ENCODE data around the gene CENPM.
A peak's percentile ranks its signal among the peaks of the same experiment; 100 is the strongest.

The CENPM gene

GRCh38 chr22:41925783-41926460, 21.0 kb downstream of the CENPM start:
- H3K4me3 ChIP-seq (ENCODE audit: low read depth, low read length), result peak overlapping the region; percentile 53
- TF ChIP-seq CTCF (IDR thresholded peaks at IDR 0.05; ENCODE audit: insufficient read depth, low read depth, low read length, missing control alignments), result peak; percentile 92
- DNase-seq (ENCODE audit: low read depth), result peak; percentile 88

- peak overlapping the region; percentile 53 for H3K4me3 ChIP-seq (ENCODE audit: low read depth, low read length)
- no peak for TF ChIP-seq CTCF (IDR thresholded peaks at IDR 0.05; ENCODE audit: insufficient read depth, low read depth, low read length, missing control alignments)
- DNase-seq (ENCODE audit: low read depth), result no peak
Measured at GRCh38 chr22:41923595-41924276, 23.2 kb downstream of the CENPM start.

GRCh38 chr22:41922940-41923594, 23.9 kb downstream of the CENPM start:
- TF ChIP-seq CTCF (IDR thresholded peaks at IDR 0.05; ENCODE audit: insufficient read depth, low read depth, low read length, missing control alignments), result no peak
- peak overlapping the region; percentile 53 for H3K4me3 ChIP-seq (ENCODE audit: low read depth, low read length)

GRCh38 chr22:41922328-41922727, 24.6 kb downstream of the CENPM start:
- DNase-seq (ENCODE audit: low read depth), result no peak
- peak overlapping the region; percentile 40 for H3K4me3 ChIP-seq (ENCODE audit: low read depth, low read length)
- no peak for TF ChIP-seq CTCF (IDR thresholded peaks at IDR 0.05; ENCODE audit: insufficient read depth, low read depth, low read length, missing control alignments)

More at GRCh38 chr22:41922940-41923594, 23.9 kb downstream of the CENPM start:
- no peak for DNase-seq (ENCODE audit: low read depth)

- no peak for TF ChIP-seq CTCF (IDR thresholded peaks at IDR 0.05; ENCODE audit: insufficient read depth, low read depth, low read length, missing control alignments)
- peak overlapping the region; percentile 47 for H3K4me3 ChIP-seq (ENCODE audit: low read depth, low read length)
- peak; percentile 84 for DNase-seq (ENCODE audit: low read depth)
Measured at GRCh38 chr22:41920271-41920976, 26.5 kb downstream of the CENPM start.

- TF ChIP-seq CTCF (IDR thresholded peaks at IDR 0.05; ENCODE audit: insufficient read depth, low read depth, low read length, missing control alignments), result no peak
- peak; percentile 93 for DNase-seq (ENCODE audit: low read depth)
- peak overlapping the region; percentile 47 for H3K4me3 ChIP-seq (ENCODE audit: low read depth, low read length)
Measured at GRCh38 chr22:41919357-41920224, 27.4 kb downstream of the CENPM start.
